Embryonic facial prominence (tissue), 1 donor: ENCODE data around the gene ABCC4.

Experiments used
- DNase-seq: peaks from one replicate; pipeline ENCODE4 v3.0.0-alpha.2; 2016; ENCODE audit errors: extremely low spot score

Gene ABCC4, protein sequence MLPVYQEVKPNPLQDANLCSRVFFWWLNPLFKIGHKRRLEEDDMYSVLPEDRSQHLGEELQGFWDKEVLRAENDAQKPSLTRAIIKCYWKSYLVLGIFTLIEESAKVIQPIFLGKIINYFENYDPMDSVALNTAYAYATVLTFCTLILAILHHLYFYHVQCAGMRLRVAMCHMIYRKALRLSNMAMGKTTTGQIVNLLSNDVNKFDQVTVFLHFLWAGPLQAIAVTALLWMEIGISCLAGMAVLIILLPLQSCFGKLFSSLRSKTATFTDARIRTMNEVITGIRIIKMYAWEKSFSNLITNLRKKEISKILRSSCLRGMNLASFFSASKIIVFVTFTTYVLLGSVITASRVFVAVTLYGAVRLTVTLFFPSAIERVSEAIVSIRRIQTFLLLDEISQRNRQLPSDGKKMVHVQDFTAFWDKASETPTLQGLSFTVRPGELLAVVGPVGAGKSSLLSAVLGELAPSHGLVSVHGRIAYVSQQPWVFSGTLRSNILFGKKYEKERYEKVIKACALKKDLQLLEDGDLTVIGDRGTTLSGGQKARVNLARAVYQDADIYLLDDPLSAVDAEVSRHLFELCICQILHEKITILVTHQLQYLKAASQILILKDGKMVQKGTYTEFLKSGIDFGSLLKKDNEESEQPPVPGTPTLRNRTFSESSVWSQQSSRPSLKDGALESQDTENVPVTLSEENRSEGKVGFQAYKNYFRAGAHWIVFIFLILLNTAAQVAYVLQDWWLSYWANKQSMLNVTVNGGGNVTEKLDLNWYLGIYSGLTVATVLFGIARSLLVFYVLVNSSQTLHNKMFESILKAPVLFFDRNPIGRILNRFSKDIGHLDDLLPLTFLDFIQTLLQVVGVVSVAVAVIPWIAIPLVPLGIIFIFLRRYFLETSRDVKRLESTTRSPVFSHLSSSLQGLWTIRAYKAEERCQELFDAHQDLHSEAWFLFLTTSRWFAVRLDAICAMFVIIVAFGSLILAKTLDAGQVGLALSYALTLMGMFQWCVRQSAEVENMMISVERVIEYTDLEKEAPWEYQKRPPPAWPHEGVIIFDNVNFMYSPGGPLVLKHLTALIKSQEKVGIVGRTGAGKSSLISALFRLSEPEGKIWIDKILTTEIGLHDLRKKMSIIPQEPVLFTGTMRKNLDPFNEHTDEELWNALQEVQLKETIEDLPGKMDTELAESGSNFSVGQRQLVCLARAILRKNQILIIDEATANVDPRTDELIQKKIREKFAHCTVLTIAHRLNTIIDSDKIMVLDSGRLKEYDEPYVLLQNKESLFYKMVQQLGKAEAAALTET (N-terminal part only)

DNA sequence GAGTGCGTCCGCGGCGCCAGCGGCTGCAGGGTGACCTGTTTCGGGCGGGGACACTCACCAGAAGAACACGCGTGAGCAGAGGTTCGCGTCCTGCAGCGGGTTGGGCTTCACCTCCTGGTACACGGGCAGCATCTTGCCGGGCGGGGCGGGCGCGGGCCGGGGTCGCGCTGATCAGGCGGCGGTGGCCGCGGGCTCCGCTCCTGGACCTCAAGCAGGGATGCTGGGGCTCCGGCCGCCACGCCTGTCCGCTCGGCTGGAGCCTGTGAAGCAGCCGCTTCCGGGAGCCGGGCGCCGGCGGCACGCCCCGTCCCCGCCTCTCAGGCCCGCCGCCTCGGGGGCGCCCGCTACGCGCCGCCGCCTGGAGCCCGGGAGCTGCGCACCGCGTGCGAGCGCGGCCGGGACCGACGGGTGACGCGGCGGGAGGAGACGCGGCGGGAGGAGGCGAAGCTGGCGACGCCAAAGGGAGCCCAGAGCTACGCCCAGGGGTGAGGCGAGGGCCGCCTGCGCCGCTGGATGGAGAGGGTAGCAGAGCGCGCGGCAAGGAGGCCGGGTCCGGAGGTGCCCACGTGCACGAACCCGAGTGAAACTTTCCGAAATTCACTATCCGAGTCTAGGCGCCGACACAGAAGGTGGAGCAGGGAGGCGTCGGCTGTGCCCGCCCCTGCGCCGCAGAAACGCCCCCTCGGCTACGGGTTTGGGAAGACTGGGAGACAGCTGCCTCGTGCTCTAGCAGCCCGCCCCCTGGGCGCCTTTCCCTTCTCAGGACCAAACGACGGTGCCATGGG, at the start of gene ABCC4:
TSS of gene ABCC4 (minus strand) at position 269 of the 785 bp plus-strand sequence. CDS start at position 132, 137 bp downstream.
- DNase-seq = no peak

DNA sequence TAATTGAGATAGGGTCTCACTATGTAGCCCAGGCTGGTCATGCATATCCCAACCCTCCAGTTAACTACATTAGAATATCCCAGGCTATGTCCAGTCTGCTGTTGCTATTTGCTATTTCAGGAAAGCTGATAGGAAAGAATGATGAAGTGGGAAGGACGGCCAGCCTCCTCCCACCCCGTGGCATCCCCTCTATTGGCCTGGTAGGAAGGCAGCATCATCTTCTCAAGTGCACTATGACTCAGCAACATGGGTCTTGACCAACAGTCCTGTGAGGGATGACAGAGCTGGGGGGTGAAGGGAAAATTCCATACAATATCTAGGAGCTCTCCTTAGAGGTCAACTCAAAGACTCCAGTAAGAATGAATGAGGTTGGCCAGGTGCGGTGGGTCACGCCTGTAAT, 48.0 kb upstream of the ABCC4 start:
- DNase-seq = no peak

DNA sequence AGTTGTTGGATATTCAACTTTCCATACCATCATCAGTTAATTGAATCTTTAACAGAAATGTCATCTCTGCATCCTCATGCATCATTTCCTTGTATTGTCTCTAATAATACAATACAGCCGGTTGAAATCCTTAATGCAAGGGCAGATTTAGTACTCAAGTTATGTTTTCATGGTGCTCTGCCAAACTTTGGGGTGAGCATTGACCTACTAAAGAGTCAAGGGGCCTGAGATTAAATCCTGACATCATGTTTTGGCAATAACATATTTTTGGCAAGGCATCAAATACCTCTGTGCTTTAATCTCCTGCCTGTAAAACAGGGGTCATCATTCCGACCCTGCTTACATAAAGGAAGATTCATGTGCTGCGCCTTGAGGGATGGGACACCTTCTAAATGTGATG, 42.7 kb upstream of the ABCC4 start:
- DNase-seq = no peak

DNA sequence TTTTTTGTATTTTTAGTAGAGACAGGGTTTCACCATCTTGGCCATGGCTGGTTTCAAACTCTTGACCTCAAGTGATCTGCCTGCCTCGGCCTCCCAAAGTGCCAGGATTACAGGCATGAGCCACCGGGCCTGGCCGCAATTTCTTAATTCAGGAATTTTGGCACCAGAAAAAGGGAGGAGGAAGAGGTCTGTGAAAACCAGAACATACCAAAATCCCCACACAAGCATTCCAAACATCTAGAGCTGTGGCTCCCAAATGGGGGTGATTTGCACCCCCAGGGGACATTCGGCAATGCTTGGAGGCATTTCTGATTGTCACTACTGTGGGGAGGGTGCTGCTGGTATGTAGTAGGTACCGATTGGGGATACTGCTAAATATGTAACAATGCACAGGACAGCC, 40.2 kb upstream of the ABCC4 start:
- no peak for DNase-seq

DNA sequence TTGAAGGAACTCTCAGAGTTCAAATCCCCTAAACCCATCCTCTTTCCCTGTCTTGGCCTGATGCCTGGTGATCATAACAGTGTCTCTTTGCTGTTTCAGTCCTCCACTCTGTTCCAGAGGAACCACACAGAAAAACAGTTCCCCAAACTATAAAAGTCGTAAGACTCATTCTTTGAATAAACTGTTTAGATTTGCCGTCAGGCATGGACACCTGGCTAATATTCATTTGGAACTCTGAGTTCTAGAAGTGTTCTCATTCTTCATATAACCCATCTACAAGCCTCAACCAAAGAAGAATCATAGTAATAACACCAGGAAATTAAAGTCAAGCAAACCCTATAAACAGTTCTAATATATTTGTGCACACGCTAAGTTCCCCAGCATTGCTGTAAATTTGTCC, 37.7 kb upstream of the ABCC4 start:
- DNase-seq = no peak

DNA sequence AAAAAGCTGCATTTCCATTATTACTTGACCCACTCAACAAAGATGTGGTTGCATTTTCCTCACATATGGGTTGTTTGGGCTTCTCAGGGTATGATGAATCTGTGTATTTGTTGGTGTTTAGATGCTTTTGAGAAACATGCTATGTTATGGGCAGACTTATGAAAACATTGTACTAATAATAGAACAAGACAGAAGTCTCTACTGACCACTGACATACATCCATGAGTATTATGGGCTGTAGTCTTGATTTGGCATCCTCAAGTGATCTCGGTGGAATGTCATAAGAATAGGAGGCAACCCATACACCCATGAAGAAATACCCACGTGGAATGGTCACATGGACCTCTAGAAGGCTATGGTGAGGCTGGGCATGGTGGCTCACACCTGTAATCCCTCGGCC, 36.3 kb upstream of the ABCC4 start:
- no peak for DNase-seq

DNA sequence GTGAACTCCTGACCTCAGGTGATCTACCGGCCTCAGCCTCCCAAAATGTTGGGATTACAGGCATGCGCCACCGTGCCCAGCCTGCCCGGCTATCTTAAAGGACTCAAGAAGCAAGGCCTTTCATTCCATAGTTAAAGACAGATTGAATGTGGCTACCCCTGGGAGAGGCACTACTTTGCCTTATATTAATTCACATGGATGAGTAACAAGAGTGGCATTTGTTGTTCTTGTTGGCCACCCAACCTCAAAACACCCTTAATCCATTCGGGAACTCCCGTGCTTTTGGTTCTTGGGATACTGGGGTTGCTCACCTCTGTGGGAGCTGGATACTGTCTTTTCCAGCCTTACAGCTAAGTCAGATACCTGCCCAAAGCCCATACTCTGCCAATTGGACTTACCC, 34.4 kb upstream of the ABCC4 start:
- DNase-seq = no peak

DNA sequence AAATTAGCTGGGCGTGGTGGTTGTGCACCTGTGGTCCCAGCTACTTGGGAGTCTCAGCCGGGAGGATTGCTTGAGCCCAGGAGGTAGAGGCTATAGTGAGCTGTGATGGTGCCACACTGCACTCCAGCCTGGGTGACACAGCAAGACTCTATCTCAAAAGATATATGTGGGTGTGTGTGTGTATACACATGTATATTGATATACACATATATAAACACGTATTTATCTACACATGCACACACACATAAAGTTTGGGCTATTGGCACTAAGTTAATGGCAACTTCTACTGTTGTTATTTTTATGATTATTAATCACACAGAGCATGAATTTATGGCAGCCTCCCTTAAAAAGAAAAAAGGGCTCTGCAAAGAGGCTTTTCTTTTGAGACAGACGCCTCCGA, 27.1 kb upstream of the ABCC4 start:
- DNase-seq = no peak

DNA sequence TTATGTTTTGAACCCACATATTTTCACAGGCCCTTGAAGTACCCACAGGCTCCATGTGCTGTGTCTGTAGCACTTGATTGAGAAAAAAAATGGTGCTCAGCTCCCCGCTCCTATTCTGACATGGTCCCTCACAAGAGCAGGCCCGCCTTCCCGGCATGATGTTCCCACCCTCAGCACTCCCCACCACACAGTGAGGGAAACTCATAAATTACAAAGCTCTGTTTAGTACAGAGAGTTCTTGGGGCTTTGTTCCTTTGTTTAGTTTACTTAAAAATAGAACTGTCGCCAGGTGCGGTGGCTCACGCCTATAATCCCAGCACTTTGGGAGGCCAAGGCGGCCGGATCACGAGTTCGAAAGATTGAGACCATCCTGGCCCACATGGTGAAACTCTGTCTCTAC, 25.9 kb upstream of the ABCC4 start:
- no peak for DNase-seq

DNA sequence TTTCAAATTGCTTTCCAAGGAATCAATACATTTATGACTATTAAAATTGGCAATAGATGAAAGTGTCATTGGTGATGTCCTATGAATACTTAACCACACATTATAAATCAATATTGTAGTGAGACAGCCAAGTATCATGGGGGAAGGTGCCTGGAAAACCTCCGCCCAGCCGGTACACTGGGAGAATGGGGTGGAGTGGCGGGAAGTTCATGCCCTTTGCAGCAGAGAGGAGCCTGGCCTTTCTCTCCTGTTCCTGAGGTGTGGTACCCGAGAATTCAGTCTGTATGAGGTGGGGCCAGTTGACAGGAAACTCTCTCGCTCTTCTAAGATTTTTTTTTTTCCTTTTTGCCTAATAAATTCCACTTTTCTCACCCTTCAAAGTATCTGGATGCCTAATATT, 25.4 kb upstream of the ABCC4 start:
- DNase-seq = no peak

DNA sequence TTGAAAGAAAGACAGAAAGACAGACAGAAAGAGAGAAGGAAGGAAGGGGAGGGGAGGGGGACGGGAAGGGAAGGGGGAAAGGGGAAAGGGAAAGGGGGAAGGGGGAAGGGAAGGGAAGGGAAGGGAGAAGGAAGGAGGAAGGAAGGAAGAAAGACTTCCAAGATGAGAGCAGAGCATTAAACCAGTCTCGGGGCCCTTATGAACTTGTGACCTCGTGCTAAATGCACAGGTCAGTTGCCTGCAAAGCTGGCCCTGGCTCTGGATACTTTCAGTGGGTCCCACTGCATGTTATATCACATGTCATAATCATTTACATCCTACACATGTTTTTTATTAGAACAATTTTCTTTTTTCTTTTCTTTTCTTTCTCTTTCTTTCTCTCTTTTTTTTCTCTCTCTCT, 24.2 kb upstream of the ABCC4 start:
- DNase-seq = no peak

DNA sequence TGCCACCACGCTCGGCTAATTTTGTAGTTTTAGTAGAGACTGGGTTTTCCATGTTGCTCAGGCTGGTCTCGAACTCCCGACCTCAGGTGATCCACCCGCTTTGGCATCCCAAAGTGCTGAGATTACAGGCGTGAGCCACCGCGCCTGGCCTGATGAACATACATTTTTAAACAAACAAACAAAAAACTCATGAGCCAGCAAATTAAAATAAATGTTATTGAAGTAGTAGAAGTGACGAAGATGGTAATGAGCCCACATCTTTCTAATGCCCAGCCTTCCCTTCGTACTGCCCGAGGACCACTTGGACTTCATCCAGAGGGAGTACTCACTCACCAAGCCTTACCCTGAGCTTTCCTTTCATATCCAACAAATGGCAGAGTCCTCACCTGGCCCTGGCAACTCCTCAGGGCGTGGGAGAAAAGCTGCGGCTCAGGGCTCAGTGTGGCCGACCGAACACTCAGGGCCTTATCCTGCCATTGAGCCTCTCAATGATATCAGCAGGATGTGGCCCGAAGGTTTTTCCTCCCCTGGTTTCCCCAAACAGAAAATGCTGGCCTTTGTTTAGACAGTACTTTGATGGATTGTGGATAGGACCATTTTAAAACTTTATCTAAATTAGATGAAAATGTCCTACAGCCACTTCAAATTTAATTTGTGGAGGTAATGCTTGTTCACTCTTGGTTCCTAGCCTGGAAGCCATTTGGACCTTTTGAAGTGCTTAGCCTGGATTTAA, 22.8 kb upstream of the ABCC4 start:
- DNase-seq = no peak

DNA sequence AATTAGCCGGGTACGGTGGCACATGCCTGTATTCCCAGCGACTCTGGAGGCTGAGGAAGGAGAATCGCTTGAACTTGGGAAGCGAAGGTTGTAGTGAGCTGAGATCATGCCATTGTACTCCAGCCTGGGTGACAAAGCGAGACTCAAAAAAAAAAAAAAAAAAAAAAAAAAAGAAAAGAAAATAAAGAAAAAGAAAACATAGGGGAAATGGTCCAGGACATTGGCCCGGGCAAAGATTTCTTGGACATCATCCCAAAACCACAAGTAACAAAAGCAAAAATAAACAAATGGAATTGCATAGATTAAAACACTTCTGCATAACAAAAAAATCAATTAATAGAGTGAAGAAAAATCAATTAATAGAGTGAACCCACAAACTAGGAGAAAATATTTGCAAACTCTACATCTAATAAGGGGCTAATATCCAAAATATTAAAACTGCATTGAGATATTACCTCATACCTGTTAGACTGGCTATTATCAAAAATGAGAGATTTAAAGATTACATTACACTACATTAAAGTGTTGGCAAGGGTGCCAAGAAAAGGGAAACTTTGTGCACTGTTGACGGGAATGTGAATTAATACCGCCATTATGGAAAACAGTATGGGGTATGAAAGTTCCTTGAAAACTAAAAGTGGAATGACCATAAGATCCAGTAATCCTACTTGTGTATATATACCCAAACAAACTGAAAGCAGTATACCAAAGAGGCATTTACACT, 18.5 kb upstream of the ABCC4 start:
- DNase-seq = no peak

DNA sequence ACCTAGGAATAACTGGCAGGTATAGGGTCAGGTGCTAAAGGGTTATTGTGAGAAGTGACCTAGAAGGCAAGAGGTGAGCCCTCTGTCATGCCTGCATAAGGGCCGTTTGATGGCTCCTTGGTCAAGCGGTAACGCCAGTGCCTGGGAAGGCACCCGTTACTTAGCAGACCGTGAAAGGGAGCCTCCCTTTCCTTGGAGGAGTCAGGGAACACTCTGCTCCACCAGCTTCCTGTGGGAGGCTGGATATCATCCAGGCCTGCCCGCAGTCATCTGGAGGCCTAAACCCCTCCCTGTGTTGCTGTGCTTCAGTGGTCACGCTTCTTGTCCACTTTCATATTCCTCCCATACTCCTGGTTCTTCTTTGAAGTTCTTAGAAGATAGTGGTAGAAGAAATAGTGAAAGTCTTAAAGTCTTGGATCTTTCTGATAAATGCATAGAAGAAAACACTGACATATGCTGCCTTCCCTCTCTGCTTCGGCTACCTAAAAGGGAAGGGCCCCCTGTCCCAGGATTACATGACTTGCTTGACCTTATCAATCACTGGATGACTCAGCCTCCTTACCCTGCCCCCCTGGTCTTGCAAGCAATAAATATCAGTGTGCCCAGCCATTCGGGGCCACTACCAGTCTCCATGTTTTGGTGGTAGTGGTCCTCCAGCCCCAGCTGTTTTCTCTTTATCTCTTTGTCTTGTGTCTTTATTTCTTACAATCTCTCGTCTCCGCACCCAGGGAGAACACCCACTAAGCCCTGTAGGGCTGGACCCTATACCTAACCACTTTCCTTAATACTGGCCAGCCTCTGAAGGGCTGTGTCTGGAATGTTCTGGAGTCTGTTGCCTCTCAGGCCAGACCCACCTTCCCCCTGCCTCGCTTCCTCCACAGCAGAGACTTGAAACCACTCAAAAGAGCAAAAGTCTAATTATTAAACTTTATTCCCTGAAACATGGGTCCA, 16.1 kb upstream of the ABCC4 start:
- no peak for DNase-seq

DNA sequence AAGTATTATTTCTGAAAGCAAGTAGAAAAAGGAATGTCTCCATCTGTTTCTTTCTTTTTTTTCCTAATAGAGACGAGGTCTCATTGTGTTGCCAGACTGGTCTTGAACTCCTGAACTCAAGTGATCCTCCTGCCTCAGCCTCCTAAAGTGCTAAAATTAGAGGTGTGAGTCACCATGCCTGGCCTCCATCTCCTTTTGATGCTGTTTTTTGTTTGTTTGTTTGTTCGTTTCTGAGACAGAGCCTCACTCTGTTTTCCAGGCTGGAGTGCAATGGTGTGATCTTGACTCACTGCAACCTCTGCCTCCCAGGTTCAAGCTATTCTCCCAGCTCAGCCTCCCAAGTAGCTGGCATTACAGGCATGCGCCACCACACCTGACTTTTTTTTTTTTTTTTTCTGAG, 14.5 kb upstream of the ABCC4 start:
- DNase-seq = no peak

DNA sequence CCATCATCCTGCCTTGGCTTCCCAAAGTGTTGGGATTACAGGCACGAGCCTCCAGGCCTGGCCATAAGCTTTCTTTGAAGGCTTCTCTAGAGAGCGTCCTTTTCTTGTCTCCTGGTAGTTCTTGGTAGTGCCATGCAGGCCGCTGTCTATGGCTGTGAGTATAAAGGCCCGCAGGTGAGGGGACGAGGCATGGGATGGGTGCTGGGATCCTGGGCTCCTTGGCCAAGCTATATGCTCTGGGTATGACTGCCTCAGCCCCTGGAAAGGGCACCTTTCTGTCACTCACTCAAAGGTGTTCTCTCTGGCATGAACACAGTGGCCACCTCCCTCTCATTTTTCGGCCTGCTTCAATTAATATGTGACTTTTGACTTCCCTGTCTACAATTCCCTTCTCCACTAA, 6.3 kb upstream of the ABCC4 start:
- no peak for DNase-seq

DNA sequence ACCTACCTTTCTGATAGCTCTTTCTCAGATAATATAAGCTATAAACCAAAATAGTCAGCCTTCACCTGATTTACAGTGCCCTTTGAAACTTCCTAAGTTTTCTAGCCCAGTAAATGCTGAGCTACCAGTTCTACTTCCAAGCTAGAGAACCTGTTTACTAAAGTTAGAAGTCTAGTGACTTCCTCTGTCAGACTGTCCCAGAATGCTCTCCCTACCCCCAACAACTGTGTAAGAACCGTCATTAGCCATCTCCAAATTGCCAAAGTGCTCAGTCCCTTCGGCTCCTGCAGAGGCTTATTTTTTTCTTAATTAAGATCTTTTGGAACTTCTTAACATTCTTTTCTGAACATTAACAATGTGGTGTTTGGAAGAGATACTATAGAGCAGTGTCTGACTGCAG, 3.2 kb upstream of the ABCC4 start:
- DNase-seq = no peak

DNA sequence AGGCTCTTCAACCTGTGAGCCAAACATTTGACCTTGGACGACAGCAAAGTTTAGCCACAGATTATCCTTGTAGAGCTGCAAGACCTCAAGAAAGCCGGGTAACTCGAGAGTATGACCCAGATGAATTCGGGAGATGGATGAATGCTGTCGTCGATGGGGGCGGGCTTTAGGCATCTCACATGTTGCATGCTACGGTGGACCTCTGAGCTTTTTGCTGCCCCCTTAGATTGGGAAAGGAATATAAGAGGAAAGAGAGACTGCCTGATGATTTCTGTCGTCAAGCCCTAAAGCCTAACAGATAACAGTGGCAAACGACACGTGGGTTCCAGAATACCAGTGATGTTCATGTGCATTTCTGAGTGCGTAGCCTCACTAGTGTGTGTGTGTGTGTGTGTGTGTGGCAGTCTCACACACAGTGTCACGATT, 730 bp upstream of the ABCC4 start:
- peak; percentile 28 for DNase-seq
